Heart left ventricle (tissue), 16 donors: Measurements from ENCODE around the gene MKLN1. TPM values are rescaled to one million over a fixed set of nuclear protein-coding genes. Genes with fewer than 3 reads are reported as not detected.

Source experiments
- ATAC-seq, 4 donors: fragments of 200-7000 bp; cut with Tn5 transposase; one replicate each; pipeline ENCODE4 v1.9.1; 2020 to 2022; ENCODE audit warnings: moderate library complexity in 4 of 4, mild to moderate bottlenecking in 3 of 4, moderate number of reproducible peaks in 1 of 4
- DNase-seq, 5 donors: peaks; one replicate each; pipeline ENCODE4 v3.0.0-alpha.2; 2020
- H3K27ac ChIP-seq, 12 donors: fragments of 200-600 bp; sonication (generic) in 4 of 12; one replicate each; pipeline versions ENCODE4 v1.5.0 to v1.8.0; 2016 to 2022; ENCODE audit warnings: mild to moderate bottlenecking in 2 of 12
- H3K27me3 ChIP-seq, 9 donors: fragments of 200-600 bp; sonication (generic) in 2 of 9; one replicate each; pipeline versions ENCODE4 v1.5.1 to v1.8.0; 2016 to 2022; ENCODE audit warnings: mild to moderate bottlenecking in 3 of 9
- H3K36me3 ChIP-seq, 9 donors: fragments of 200-600 bp; sonication (generic) in 2 of 9; one replicate each; pipeline versions ENCODE4 v1.5.0 to v1.8.0; 2018 to 2022; ENCODE audit warnings: mild to moderate bottlenecking in 2 of 9
- H3K4me1 ChIP-seq, 12 donors: fragments of 200-600 bp; sonication (generic) in 4 of 12; one replicate each; pipeline versions ENCODE4 v1.5.0 to v1.8.0; 2016 to 2022; ENCODE audit warnings: mild to moderate bottlenecking in 3 of 12
- H3K4me3 ChIP-seq, 12 donors: fragments of 200-600 bp; sonication (generic) in 4 of 12; one replicate each; pipeline versions ENCODE4 v1.5.0 to v1.8.0; 2017 to 2022; ENCODE audit warnings: mild to moderate bottlenecking in 9 of 12, moderate library complexity in 4 of 12
- H3K9me3 ChIP-seq, 12 donors: fragments of 200-600 bp; sonication (generic) in 4 of 12; one replicate each; pipeline versions ENCODE4 v1.5.0 to v1.8.0; 2016 to 2022; ENCODE audit warnings: mild to moderate bottlenecking in 1 of 12
- POLR2A ChIP-seq, 2 donors: fragments of 450-650 bp; IDR thresholded peaks; one replicate each; pipeline ENCODE4 v1.6.1; 2017; ENCODE audit warnings: antibody characterized with exemption in 2 of 2, mild to moderate bottlenecking in 2 of 2, moderate library complexity in 2 of 2
- WGBS, 4 donors: extraction: QIAGEN DNeasy Blood & Tissue Kit in 2 of 4; methylation state at CpG; one replicate each; pipeline versions ENCODE4 v1.1.5 to v1.1.7; 2013 to 2018; 5-methylcytosine and 5-hydroxymethylcytosine counted together
- intact Hi-C, 10 donors: fragments of 100-400 bp; cut with DNase I; formaldehyde crosslinking; loops; one replicate each; pipeline versions ENCODE4 v1.11.1 to v1.14.2; 2022
- polyA plus RNA-seq, 2 donors: library from polyadenylated mRNA; stranded (reverse); fragments of 200-250 nt; gene quantifications; one replicate each; pipeline ENCODE4 v1.2.3, GENCODE V29; 2013
- total RNA-seq, 9 donors: library from RNA; depleted of rRNA in 2 of 9; stranded (reverse); fragments of >200 nt in 2 of 9; fragmentation: NEBNext Ultra II Directional in 3 of 9; extraction: Animal tissue kit (Norgen Biotek cat#: 25700) in 3 of 9; gene quantifications; one replicate each; pipeline versions ENCODE4 v1.1.0 to v1.2.4, GENCODE V29; 2016 to 2023
- TF ChIP-seq, protein P1 (sequence below), 12 donors: fragments of 200-600 bp; sonication (generic) in 4 of 12; IDR thresholded peaks; one replicate each; pipeline versions ENCODE4 v1.5.0 to v1.8.0; 2018 to 2022; ENCODE audit warnings: antibody characterized with exemption in 12 of 12, mild to moderate bottlenecking in 5 of 12
- donor health status: ischemic (EF 13 %, LVEDD 7.1; RV severe dilation, severe dysfunction).
- donor health status: healthy with polysubstance abuse.
- donor health status: DM: no; HTN: yes; CAD: no.
- donor health status: DM: no; HTN: no; CAD: no.
- donor health status: ischemic (EF 25% LVEDD 6.9; RV normal size, moderate dysfunction).
- donor health status: ischemic (EF 25% LVEDD 5.7; RV mildly dilated, moderate dysfunction).
- donor health status: healthy.
- donor health status: DM: yes; HTN: yes; CAD: no.
- donor health status: ischemic (EF 35%, LVEDD 5.7; RV mildly dilated, moderate dysfunction).
- donor health status: nonischemic (EF 11% LVEDD 7.7; RV severe dilation, severe dysfunction).
- donor health status: DM: yes; HTN: yes; CAD: no.
- donor health status: PGD.
- donor health status: ischemic (EF 29% LVEDD 5.4; RV normal size, mild dysfunction).
- donor health status: nonischemic (EF 23%, LVEDD 6.1; RV moderate dilation, normal function).

The MKLN1 gene
- total and polyA plus RNA-seq, 11 donors = 11.5 to 49.7 (median 37.6) TPM

DNA sequence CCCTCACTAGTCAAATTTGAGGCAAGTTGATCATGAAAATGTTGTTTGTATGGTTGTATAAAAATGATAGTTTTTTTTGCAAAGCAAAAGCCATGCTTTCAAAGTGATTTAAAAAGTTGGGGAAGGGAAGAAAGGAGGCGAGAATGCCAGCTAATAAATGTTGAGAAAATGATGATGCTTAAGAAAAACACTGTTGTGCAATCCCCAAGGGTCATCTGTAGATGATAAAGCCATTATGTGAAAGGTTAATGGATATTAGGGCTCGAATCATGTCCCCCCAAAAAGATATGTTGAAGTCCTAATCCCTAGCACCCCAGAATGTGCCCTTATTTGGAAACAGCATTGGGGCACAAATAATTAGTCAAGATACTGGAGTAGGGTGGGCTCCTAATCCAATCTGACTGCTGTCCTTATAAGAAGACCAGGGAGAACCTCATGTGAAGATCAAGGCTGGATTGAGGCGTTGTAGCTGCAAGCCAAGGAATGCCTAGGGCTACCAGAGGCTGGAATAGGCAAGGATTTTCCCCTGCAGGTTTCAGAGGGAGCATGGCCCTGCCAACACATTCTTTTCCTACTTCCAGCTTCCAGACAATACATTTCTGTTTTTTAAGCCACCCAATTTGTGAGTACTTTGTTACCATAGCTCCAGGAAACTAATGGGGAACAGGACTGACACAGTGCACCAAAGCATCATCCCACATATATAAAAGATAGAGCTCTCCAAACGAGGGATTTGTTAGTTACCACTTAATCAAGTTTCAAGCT, 35.4 kb upstream of the MKLN1 start:
- Histone ChIP-seq H3K27me3 (no peaks in the 10 kb centered on the region), H3K27ac (peak overlapping the region in 6 of 12 donors; percentile 4 to 48 (median 44)), H3K4me3 (no peak overlapping the region), H3K36me3 (no peaks in the 10 kb centered on the region), H3K4me1 (peaks cover 0 to 41% (median 8%) of the 10 kb centered on the region in 12 donors), H3K9me3 (no peaks in the 10 kb centered on the region)
- TF ChIP-seq POLR2A (IDR thresholded peaks at IDR 0.05) = no peak
- TF ChIP-seq, protein P1, sequence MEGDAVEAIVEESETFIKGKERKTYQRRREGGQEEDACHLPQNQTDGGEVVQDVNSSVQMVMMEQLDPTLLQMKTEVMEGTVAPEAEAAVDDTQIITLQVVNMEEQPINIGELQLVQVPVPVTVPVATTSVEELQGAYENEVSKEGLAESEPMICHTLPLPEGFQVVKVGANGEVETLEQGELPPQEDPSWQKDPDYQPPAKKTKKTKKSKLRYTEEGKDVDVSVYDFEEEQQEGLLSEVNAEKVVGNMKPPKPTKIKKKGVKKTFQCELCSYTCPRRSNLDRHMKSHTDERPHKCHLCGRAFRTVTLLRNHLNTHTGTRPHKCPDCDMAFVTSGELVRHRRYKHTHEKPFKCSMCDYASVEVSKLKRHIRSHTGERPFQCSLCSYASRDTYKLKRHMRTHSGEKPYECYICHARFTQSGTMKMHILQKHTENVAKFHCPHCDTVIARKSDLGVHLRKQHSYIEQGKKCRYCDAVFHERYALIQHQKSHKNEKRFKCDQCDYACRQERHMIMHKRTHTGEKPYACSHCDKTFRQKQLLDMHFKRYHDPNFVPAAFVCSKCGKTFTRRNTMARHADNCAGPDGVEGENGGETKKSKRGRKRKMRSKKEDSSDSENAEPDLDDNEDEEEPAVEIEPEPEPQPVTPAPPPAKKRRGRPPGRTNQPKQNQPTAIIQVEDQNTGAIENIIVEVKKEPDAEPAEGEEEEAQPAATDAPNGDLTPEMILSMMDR (IDR thresholded peaks at IDR 0.05) = no peak
- intact Hi-C loops = loop anchor here in 1 of 10 donors (5.0 kb wide), 1 partner anchor 105 kb away; no protein-coding TSS in a partner anchor
- DNase-seq (no peak), ATAC-seq (peak in 1 of 4 donors; percentile 5)
- 76 to 79% (median 78%) methylated on average over 4 of the region's 4 CpGs for WGBS, 4 donors

DNA sequence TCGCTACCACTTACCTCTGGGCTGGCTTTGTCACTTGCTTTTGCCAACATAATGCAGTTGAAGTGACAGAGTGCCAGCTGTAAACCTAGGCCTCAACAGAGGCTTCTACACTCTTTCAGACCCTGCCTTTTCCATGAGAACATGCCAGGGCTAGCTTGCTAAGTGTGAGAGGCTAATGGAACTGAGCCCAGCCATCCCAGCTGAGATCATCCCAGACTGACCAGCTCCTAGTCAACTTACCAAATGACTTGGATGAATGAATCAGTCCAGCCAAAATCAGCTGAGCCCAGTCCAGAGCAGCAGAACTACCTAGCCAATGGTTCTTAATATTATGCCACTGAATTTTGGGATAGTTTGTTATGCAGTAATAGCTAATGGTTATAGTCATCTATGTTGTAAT, 34.7 kb upstream of the MKLN1 start:
- H3K27me3 ChIP-seq = no peaks in the 10 kb centered on the region
- 69 to 88% (median 75%) methylated on average over 1 of the region's 1 CpG for WGBS, 4 donors
- ATAC-seq (peak; percentile 68 to 90 (median 80)), DNase-seq (peak in 4 of 5 donors; percentile 27 to 72 (median 53))
- peaks cover 0 to 40% (median 8%) of the 10 kb centered on the region in 12 donors for H3K4me1 ChIP-seq
- no peak for TF ChIP-seq POLR2A (IDR thresholded peaks at IDR 0.05)
- TF ChIP-seq, protein P1 (IDR thresholded peaks at IDR 0.05) = no peak
- H3K4me3 ChIP-seq = no peak overlapping the region
- H3K27ac ChIP-seq = peak overlapping the region in 7 of 12 donors; percentile 4 to 51 (median 44)
- no peaks in the 10 kb centered on the region for H3K9me3 ChIP-seq
- no peaks in the 10 kb centered on the region for H3K36me3 ChIP-seq
- intact Hi-C loops = loop anchor here in 1 of 10 donors (5.0 kb wide), 1 partner anchor 106 kb away; no protein-coding TSS in a partner anchor

DNA sequence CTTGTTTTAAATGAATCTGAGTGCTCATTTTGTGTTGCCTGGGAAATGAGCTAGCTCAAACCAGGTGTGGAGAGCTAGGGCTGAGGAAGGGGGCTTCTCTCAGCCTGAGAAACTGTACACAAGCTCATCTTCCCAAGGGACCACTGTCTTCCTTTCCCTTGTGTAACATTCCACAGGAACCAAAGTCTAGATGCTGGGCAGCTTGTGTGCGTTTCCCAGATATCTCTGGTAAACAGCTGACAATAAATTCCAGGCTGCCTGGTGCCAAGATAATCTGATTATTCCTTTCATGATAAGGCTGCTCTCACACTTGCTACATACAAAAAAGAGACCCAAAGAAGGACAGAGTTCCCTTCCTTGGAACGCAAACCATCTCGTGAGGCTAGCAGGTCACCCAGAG, 33.1 kb upstream of the MKLN1 start:
- H3K36me3 ChIP-seq = no peaks in the 10 kb centered on the region
- peaks cover 0 to 36% (median 10%) of the 10 kb centered on the region in 12 donors for H3K4me1 ChIP-seq
- no peak for TF ChIP-seq POLR2A (IDR thresholded peaks at IDR 0.05)
- TF ChIP-seq, protein P1 (IDR thresholded peaks at IDR 0.05) = no peak
- intact Hi-C loops = loop anchor here in 1 of 10 donors (5.0 kb wide), 1 partner anchor 107 kb away; no protein-coding TSS in a partner anchor
- no peak overlapping the region for H3K4me3 ChIP-seq
- H3K27ac ChIP-seq = no peak overlapping the region
- DNase-seq = no peak
- no peaks in the 10 kb centered on the region for H3K27me3 ChIP-seq
- no peaks in the 10 kb centered on the region for H3K9me3 ChIP-seq
- ATAC-seq = no peak
- 34 to 55% (median 48%) methylated on average over 3 of the region's 3 CpGs for WGBS, 4 donors

DNA sequence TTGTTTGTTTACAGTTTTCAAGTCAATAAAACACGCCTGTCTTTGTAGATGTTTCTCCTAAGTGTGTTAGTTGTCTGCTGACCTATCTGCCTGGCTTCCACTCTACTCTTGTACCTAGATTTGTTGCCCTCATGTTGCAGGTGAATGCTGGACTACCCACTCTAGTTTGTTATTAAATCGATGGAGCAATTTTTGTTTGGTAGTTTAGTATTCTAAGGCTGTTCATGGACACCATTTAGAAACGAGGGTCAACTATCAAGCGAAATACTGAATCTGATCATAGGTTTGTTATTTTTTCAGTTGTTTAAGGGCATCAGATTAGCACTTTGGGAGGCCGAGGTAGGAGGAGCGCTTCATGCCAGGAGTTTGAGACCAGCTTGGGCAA, 29.1 kb upstream of the MKLN1 start:
- no peaks in the 10 kb centered on the region for H3K9me3 ChIP-seq
- ATAC-seq (no peak), DNase-seq (no peak)
- H3K4me3 ChIP-seq = no peak overlapping the region
- no peaks in the 10 kb centered on the region for H3K27me3 ChIP-seq
- TF ChIP-seq, protein P1 (IDR thresholded peaks at IDR 0.05) = no peak
- no peak for TF ChIP-seq POLR2A (IDR thresholded peaks at IDR 0.05)
- H3K4me1 ChIP-seq = peaks cover 0 to 53% (median 22%) of the 10 kb centered on the region in 12 donors
- no peaks in the 10 kb centered on the region for H3K36me3 ChIP-seq
- peak overlapping the region in 7 of 12 donors; percentile 8 to 59 (median 39) for H3K27ac ChIP-seq
- WGBS, 4 donors = 83 to 93% (median 90%) methylated on average over 6 of the region's 6 CpGs
- intact Hi-C loops = loop anchor here in 1 of 10 donors (5.0 kb wide), 1 partner anchor 191 kb away; no protein-coding TSS in a partner anchor
